Measurements from ENCODE around the gene THBS3. TPM values are rescaled to one million over a fixed set of nuclear protein-coding genes. Genes with fewer than 3 reads are reported as not detected.
A peak's percentile ranks its signal among the peaks of the same experiment; 100 is the strongest.
"Not testable (repeated sequence)": the region's sequence is repeated elsewhere in the genome, so short reads cannot be mapped to it uniquely, and the experiment has no call there.

Gene THBS3
- 4.2 and 7.6 TPM in 2 replicates for total RNA-seq (2014; rRNA removed; shearing (Covaris generic))

DNA sequence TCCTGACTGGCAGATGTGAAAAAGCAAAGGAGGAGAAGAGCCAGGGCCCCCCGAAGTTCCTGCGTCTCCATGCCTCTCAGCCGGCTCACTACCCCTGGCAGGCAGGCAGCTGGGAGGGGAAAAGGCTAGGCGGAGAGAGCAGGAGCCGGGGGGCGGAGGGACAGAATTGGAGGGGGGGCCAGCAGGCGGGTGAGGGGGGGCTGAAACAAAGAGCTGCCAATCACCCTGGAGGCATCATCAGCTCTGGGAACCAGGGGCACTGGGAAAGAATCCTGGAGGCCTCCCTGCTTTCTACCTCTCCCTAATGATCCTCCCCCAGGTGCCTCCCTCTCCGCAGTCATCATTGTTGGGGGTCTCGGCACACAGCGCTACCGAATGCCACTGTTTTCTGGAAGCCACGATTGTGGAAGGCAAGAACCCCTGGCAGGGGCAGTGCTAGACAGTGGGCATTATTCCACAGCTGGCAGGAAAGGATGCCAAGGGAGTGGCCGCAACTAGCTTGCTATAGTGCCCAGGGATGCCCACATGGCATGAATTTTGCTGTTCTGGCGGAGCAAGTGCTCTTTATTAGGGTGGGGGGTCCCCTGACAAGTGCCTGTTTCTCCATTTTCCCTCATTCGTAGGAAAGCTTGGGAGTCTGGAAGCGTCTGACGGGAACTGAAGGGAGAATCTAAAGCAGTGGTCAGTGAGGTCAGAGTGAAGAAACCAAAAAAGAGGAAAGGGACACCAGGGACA is at the start of gene THBS3:
Gene THBS3 (minus strand): TSS at position 92 of the 735 bp plus-strand sequence. CDS start 21 bp downstream, at position 71.
- DNase-seq (ENCODE audit: low spot score), result no peak

DNA sequence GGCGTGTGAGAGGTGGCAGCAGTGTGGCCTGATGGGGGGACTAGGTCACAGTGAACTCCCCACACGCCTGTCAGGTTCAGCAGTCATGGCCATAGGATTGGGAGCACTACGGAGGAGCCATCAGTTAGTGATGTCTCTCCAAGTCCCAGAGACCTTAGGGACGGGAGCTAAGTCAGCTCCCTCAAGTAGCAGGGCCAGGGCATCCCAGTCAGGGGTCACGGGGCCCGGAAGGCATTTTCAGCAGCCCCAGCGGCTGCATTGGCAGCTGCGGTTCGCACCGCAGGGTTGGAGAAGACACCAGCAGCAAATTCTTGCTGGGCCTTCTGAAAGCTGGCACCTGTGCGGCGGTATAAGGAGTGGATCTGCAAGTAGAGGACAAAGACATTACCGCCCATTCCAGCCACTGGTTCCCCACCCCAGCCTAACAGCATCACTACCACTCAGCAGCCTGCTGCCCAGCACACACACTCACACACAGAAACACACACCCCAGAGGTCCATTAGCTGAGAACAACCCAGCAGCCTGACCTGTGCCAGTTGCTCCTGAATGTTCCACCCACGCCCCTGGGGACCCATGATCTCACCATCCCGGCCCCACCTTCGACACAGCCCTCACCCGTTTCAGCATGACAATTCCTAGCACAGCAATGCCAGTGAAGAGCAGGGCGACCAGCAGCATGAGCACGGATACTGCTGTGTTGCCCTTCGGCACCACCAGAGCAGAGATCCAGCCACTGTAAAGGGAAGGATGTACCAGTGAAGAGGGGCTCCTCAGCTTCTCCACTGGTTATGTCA is 48.6 kb upstream of the THBS3 start:
- no peak for DNase-seq (ENCODE audit: low spot score)

DNA sequence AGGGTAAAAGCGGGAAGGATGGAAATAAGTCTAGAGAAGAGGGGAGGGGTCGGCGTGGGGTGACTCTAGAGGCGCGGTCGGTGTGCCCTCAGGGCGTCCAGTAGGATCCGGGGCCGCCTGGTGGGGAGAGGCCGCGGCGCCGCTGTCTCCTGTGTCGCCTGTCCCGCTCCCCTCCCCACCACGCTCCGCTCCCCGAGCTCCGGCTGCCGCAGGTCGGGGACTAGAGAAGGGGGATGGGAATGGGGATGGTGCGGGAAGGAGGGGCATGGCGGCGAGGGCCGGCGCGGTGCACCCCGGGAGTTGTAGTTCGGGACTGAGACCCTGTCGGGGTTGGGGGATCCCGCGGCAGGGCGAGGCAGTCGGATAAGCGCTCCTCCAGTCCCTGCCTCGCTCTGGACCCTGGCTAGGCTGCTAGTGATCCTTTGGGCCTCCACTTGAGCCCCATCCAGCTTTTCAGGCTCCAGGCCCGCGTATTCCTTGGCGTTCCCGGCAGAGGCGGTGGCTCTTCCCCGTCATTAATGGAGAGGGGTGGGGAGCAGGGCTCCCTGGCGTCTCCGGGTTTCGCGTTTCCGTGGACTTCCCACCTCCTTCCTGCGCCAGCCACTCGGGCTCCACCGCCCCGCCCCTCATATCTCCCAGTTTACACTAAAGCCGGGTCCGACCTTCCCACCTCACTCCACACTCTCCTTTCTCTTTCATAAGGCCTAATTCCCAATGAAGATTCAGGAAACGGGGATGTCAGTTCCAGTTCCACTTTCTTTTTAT is 47.7 kb upstream of the THBS3 start, which contains the start of gene ENTREP3:
Gene ENTREP3 (minus strand): TSS at position 241 of the 765 bp plus-strand sequence. CDS start 606 bp downstream, outside the sequence.
- peak; percentile 77 for DNase-seq (ENCODE audit: low spot score)

DNA sequence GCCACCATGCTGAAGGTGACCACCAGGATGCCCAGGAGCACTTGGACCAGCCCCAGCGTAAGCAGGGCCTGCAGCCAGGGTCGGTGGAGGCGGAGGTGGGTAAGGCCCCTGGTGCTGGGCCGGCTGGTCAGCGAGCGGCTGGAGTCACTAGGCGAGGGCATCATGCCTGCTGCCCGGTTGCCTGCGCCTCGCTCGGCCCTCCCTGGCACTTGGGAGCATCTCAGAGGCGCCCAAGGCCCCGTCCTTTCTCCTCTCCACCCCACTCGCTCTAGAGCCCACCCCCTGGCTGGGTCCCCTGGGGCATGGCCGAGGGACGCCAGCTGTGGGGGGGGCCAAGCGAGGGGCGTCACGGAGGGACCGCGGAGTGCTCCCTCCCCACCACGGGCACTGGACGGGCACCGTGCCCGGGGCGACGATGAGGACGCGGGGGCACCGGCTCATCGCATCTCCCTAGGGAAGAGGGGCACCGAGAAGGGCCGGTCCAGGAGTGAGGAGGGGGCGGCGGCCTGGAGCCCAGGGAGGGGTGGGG is 47.1 kb upstream of the THBS3 start:
- no peak for DNase-seq (ENCODE audit: low spot score)

DNA sequence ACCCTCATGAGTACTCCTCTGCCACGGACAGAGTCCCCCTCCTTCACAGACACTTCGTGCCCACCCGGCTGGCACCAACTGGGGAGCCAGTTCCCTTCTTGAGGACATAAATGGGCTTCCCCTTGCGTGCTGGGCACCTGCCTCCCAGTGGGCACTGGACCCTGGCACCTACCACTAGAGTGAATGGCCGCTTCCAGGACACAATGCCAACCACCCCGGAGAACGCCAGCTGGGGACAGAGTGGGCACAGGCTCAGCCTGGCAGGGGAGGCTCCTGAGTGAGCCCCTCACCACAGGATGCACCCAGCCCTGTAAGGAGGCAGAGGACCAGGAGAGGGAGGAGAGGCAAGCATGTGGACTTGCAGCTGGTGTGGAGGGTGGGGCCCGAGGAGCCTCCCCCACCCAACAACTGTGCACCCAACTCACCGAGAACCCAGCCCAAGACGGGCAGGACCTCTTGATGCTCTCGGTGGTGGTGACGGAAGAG is 46.6 kb upstream of the THBS3 start:
- DNase-seq (ENCODE audit: low spot score), result no peak

DNA sequence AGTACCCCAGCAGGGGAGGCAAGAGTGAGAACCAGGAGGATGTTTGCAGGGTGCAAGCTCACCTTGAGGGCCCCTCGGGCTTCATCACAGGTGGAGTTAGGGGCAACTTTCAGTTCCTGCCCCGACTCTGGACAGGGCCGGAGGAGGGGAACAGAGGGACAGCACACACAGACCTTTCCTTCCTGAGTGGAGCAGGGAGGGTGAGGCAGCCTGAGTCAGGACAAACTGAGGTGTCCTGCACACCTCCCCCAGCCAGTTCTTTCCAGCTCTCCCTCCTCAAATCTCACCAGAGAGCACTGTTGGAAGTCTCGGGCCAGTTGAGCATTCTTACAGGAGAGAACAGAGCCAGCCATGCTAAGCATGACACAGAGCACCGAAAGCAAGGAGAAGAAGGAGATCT is 46.1 kb upstream of the THBS3 start:
- DNase-seq (ENCODE audit: low spot score), result no peak

DNA sequence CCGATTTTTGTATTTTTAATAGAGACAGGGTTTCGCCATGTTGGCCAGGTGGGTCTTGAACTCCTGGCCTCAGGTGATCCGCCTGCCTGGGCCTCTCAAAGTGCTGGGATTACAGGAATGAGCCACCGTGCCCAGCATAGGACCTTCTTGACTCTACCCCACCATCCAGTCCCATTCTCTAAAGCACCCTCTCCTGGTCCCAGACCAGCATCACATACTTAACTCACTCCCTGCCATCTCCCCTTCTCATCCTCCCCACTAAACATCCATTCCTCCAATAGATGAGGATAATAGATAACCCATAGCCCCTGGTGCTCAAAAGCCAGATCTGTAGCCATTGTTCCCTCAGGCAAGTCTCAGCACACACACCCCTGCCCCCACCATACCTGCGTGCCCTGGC is 45.5 kb upstream of the THBS3 start:
- DNase-seq (ENCODE audit: low spot score), result no peak

DNA sequence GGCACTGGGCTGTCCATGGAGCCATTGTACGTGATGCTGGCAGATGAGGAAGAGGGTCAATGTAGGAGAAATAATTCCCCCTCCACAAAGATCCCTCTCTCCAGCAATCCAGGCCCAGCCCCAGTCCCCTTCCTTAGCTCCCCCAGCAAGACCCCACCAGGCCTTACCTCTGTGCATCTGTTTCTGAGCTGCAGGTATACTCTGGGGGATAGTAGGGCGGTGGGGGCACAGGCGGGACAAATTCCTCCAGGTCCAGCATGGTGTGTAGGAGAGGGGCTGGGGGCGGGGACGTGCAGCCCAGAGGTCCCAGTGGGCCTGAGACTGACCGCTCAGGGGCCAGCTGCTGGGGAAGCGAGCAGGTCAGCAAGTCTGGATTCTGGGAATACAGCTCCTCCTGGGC is 43.9 kb upstream of the THBS3 start:
- DNase-seq (ENCODE audit: low spot score), result no peak

DNA sequence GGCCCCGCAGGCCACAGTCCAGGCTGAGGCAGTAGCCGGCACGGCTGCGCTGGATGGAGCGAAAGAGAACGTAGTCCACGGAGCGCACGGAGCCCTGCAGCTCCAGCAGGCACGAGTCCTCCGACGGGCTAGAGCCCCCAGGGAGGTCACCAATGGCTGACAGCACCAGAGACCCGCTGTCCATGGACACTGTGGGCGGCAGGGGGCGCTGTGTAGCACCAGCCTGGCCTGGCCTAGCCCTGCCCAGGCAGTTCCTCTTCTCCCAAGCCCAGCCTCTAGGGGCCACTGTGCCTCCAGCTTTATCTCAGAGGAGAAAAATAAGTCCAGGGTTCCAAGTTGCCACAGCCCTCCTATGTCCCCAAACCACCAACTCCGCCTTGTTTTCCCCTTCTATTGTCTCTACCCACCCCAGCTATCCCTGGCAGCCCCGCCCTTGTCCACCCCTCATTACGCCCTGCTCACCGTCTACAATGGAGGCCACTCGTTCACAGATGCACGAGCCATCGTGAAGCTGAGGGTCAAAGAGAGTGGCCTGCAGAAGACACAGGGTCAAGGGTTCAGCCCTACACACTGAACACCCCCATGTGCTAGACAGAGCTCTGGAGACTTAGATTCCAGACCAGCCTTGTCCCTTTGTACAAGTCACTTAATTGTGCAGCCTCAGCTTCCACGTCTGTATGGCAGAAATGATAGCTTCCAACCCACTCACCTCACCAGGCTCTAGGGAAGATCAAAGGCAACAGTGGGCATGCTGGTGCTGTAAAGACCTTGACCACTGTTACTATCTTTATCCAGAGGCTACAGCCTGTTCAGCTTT is 43.1 kb upstream of the THBS3 start:
- peak; percentile 96 for DNase-seq (ENCODE audit: low spot score)

DNA sequence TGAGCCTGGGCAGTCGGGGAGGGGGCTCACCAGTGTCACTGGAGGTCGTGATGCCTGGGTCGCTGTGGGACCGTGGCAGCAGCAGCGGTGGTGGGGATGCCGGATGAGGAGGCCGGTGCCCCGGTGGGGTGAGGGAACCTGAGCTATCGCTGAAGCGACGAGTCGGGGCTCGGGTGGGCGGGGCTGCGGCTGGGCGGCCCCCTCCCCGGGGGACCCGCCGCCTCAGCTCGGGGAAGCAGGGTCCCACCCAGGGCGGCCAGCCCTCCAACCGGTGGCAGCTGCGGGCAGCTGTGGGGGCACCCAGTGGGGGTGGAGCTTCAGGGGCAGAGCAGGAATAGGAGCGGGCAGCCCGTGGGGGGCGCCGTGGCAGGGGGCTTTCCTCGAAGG is 42.5 kb upstream of the THBS3 start:
- no peak for DNase-seq (ENCODE audit: low spot score)

DNA sequence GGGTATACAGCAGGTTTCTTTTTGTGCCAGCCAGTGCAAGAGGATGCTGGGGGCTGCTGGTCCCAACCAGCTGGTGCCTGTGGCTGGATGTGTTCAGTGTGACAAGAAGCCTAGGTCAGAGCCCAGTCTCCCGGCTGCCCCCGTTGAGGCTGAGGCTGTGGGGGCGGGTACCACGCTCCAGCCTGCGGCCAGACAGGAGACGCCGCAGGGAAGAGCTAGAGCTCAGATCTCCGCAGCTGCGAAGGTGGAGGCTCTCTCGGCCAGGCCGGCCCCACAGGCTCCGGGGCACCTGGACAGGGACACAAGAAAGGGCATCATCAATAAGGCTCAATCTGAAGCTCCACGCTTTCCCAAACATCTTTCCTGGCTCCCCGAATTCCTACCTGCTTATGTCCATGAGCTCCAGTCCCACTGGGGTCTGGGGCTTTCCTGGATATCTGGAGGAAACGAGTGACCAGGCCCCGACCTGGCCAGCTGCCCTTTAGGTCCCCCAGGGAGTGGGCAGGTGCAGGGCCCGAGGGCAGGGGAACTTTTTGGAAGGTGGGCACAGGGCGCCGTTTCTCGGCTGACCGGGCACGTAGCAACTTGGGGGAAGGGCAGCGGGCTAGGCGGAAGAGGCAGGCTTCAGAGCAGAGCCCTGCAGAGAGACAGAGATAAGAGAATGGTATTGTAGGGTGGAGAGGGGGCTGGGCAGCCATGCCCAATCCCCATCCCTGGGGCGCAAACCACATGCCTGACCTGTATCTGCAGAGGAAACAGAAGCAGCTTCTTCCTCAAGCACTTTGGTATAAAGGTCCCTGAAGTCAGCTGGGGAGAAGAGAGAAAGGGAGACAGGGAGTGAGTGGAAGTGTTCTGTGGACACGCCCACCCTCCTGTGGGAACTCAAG is 40.2 kb upstream of the THBS3 start:
- DNase-seq (ENCODE audit: low spot score), result no peak

DNA sequence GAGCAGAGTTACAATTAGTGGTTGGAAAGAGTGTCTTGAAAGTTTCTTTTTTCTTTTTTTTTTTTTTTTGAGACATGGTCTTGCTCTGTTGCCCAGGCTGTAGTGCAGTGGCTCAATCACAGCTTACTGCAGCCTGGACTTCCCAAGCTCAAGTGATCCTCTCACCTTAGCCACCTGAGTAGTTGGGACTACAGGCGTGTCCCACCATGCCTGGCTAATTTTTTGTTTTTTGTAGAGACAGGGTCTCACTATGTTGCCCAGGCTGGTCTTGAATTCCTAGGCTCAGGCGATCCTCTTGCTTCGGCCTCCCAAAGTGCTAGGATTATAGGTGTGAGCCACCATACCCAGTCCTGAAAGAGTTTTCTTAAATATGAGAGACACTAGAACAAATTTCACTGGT is 39.1 kb upstream of the THBS3 start:
- not testable (repeated sequence) for DNase-seq (ENCODE audit: low spot score)

DNA sequence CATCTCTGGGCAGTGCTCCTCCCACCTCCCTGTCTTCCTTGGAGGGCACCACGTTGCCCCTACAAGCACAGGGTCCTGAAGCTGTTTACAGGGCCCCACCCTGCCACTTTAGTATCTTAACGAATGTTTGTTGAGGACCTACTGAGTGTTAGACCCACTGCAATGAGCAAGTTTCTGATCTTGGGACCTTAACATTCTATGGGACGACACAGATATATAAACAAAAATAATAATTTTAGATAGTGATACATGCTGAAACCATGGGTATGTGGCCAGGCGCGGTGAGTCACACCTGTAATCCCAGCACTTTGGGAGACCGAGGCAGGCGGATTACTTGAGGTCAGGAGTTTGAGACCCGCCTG is 37.4 kb upstream of the THBS3 start:
- DNase-seq (ENCODE audit: low spot score), result no peak

DNA sequence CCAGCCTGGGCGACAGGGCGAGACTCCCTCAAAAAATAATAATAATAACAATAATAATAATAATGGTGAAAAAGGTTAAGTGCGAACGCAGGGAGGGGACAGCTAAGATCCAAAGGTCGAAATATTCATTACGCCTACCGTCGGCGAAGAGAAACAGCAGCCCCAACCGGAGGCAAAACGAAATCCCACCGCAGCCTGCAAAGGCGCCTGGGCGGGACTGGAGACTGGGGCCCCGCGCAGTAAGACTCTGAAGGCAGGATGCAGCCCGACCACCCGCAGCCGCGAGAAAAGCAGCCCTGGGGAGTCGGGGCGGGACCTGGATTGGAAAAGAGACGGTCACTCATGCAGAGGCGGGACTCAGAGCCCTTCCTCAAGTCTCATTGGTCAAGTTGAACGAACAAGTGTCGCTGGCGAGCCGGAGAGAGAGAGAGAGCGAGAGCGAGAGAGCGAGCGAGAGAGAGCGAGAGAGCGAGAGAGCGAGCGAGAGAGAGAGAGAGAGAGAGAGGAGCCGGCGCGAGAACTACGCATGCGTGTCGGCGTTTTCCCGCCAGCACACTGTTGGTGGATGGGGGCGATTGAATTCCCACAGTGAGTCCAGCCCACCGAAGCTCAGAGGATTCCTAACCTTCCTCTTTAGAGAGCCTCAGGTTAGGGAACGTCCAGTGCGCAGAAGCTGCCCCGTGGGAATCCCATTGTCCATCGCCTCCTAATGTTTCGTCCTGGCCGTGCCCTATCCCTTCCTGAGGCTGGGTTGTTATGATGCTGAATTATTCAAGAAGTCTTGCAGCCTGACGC is 36.9 kb upstream of the THBS3 start:
- DNase-seq (ENCODE audit: low spot score), result peak; percentile 92

DNA sequence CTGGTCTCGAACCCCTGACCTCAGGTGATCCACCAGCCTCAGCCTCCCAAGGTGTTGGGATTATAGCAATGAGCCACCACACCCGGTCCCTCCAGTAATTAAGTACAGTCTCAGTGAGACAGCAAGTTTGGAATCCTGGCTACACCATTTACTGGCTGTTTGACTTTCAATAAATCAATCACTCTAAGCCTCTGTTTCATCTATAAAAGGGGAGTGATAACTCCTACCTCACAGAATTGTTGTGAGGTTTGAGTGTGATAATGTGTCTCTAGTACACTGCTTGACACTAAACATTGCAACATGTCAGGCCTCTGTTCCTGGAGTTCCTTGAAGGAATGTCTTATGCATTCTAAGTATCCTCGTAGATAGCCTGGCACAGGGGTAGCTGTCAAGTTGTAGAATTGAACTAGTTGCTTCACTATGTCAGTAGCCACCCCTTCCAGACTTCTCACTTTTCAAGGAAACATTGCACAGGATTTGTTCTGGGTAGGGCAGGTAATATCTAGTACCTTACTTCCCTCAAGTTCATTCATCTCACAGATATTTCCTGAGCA is 35.2 kb upstream of the THBS3 start:
- no peak for DNase-seq (ENCODE audit: low spot score)

DNA sequence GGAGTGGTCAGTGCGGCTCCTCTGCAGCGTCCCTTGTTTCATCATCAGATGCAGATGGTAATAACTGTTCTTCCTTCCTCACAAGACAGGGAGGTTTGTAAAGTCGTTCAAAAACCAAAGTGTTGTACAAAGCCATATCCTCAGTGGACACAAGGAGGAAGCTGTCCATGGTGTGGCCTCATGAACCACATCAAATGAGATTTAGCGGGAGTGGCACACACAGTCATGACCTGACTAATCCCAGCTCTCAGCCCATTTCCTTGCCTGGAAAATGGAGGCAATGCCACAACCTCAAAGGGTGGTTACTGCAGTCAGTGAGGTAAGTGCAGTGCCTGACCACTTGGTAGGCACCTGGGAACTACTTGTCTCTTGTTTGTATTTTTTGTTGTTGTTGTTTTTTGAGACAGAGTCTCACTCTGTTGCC is 34.2 kb upstream of the THBS3 start:
- DNase-seq (ENCODE audit: low spot score), result no peak

DNA sequence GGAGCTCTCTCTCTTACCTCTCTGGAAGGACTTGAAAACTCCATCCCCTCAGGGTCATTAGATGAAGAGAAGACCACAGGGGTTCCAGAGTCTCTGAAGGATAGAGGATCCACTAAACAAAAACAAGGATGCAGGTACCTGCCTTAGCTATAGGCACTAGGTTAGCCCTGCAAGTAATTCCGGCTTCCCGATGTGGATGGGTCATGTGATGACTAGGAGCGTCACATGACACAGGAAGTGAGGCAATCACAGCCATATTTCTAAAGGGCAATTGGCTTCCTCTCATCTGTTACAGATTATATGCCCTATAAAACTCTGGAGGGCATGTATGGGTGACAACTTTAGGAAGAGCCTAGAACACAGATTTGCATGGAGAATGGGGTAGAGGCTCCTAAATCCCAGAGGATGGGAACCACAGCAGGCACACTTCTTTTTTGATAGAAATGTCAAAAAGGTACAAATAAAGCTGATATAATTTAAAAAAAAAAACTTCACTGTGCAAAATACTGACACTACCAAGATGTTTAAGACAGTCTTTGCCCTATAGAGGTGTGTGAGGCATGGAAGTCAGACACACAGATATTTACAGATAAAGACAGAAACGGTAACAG is 33.5 kb upstream of the THBS3 start:
- DNase-seq (ENCODE audit: low spot score), result peak; percentile 82

DNA sequence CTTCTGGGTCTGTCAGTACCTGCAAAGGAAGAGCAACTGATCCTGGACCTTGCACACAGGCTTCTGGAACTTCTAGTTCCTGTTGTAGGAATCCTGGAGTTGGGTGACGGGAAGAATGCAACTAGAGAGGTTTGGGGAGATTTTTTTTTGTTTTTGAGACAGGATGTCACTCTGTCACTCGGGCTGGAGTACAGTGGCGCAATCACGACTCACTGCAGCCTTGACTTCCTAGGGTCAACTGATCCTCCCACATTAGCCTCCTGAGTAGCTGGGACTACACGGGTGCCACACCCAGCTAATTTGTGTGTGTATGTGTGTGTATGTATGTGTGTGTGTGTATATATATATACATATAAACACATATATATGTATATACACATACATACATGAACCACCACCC is 28.8 kb upstream of the THBS3 start:
- no peak for DNase-seq (ENCODE audit: low spot score)
